ENCODE measurements around the gene ZC3H18.

GRCh38 chr16:88539261-88539651 is 30.9 kb upstream of the ZC3H18 start:
- TF ChIP-seq POLR2A (IDR thresholded peaks at IDR 0.05) (no peak), CTCF (IDR thresholded peaks at IDR 0.05) (no peak), POLR2AphosphoS5 (IDR thresholded peaks at IDR 0.05) (no peak)

Measured in stomach (tissue), 4 donors.